HEK293 (cell line): ENCODE results near the gene SCAMP3.
"Not testable (repeated sequence)": the region's sequence is repeated elsewhere in the genome, so short reads cannot be mapped to it uniquely, and the experiment has no call there.

Experiments used
- CTCF ChIA-PET: fragments of 350-600 bp; formaldehyde crosslinking; extraction: SDS; loops from one replicate; lab custom pipeline; 2021; ENCODE audit warnings: antibody characterized with exemption; lab: Yijun Ruan, JAX
- POLR2A ChIA-PET: fragments of 300-600 bp; formaldehyde crosslinking; extraction: SDS; loops from one replicate; lab custom pipeline; 2020; ENCODE audit warnings: antibody characterized with exemption, inconsistent platforms; lab: Yijun Ruan, JAX
- H3K27ac ChIP-seq: fragments of 200-500 bp; sonication (Bioruptor generic); 2 replicates; pipeline ENCODE4 v1.5.1; 2014; ENCODE audit warnings: low read depth, low read length, control low read depth, inconsistent platforms; ENCODE audit errors: extremely low read depth
- H3K36me3 ChIP-seq, 2 experiments: fragments of 200-500 bp in 1 of 2; sonication (Bioruptor generic) in 1 of 2; 1 replicate in 1 of 2; 2 replicates in 1 of 2; pipeline ENCODE4 v1.5.1; 2014 to 2017; ENCODE audit warnings: inconsistent platforms in 2 of 2, low read length in 2 of 2; ENCODE audit not compliant: control insufficient read depth in 2 of 2, insufficient read depth in 1 of 2
- H3K4me1 ChIP-seq: fragments of 200-500 bp; sonication (Bioruptor generic); 2 replicates; pipeline ENCODE4 v1.5.1; 2014; ENCODE audit warnings: mild to moderate bottlenecking, low read length, inconsistent platforms; ENCODE audit not compliant: control insufficient read depth, insufficient read depth
- H3K4me3 ChIP-seq: 2 replicates; pipeline ENCODE4 v1.5.1; 2011; ENCODE audit warnings: low read depth, mild to moderate bottlenecking, control low read depth, low read length, moderate library complexity
- H3K9me3 ChIP-seq: fragments of 200-500 bp; sonication (Bioruptor generic); 2 replicates; pipeline ENCODE4 v1.5.1; 2014; ENCODE audit warnings: low read depth, low read length, inconsistent platforms; ENCODE audit not compliant: control insufficient read depth, insufficient read depth
- ELK4 ChIP-seq: IDR thresholded peaks from 2 replicates; pipeline ENCODE4 v1.6.1; 2011; ENCODE audit warnings: mild to moderate bottlenecking, low read depth, low read length, borderline replicate concordance
- KLF7 ChIP-seq: fragments of 450-650 bp; formaldehyde crosslinking; IDR thresholded peaks from 2 replicates; pipeline ENCODE4 v1.5.1; 2016; ENCODE audit warnings: missing biosample characterization, missing genetic modification characterization, borderline replicate concordance
- KLF9 ChIP-seq: fragments of 450-650 bp; formaldehyde crosslinking; IDR thresholded peaks from 2 replicates; pipeline ENCODE4 v1.5.1; 2016; ENCODE audit warnings: missing biosample characterization, missing genetic modification characterization, low read depth
- SP7 ChIP-seq: fragments of 450-650 bp; formaldehyde crosslinking; IDR thresholded peaks from 2 replicates; pipeline ENCODE4 v1.5.1; 2016; ENCODE audit warnings: missing biosample characterization, missing genetic modification characterization
- ZBTB48 ChIP-seq: fragments of 450-650 bp; formaldehyde crosslinking; IDR thresholded peaks from 2 replicates; pipeline ENCODE4 v1.5.1; 2016; ENCODE audit warnings: missing biosample characterization, missing genetic modification characterization
- ZNF121 ChIP-seq: fragments of 450-650 bp; formaldehyde crosslinking; IDR thresholded peaks from 2 replicates; pipeline ENCODE4 v1.5.1; 2016; ENCODE audit warnings: missing biosample characterization, missing genetic modification characterization
- ZNF248 ChIP-seq: fragments of 450-650 bp; formaldehyde crosslinking; IDR thresholded peaks from 2 replicates; pipeline ENCODE4 v1.5.1; 2017; ENCODE audit warnings: missing biosample characterization, missing genetic modification characterization
- ZNF335 ChIP-seq: fragments of 450-650 bp; formaldehyde crosslinking; conservative IDR thresholded peaks from 2 replicates; pipeline ENCODE4 v1.5.1; 2016; ENCODE audit warnings: missing biosample characterization, missing genetic modification characterization
- ZNF585B ChIP-seq: fragments of 450-650 bp; formaldehyde crosslinking; IDR thresholded peaks from 2 replicates; pipeline ENCODE4 v1.5.1; 2016; ENCODE audit warnings: missing biosample characterization, missing genetic modification characterization
- ZNF624 ChIP-seq: fragments of 450-650 bp; formaldehyde crosslinking; IDR thresholded peaks from 2 replicates; pipeline ENCODE4 v1.5.1; 2017; ENCODE audit warnings: missing biosample characterization, missing genetic modification characterization
- ZNF639 ChIP-seq: fragments of 450-650 bp; formaldehyde crosslinking; IDR thresholded peaks from 2 replicates; pipeline ENCODE4 v1.5.1; 2016; ENCODE audit warnings: missing biosample characterization, missing genetic modification characterization
- ZNF777 ChIP-seq: fragments of 450-650 bp; formaldehyde crosslinking; IDR thresholded peaks from 2 replicates; pipeline ENCODE4 v1.5.1; 2017; ENCODE audit warnings: missing biosample characterization, missing genetic modification characterization, borderline replicate concordance
- ZNF792 ChIP-seq: fragments of 450-650 bp; formaldehyde crosslinking; IDR thresholded peaks from 2 replicates; pipeline ENCODE4 v1.5.1; 2016; ENCODE audit warnings: missing biosample characterization, missing genetic modification characterization
- ZSCAN16 ChIP-seq: fragments of 450-650 bp; formaldehyde crosslinking; IDR thresholded peaks from 2 replicates; pipeline ENCODE4 v1.5.1; 2016; ENCODE audit warnings: missing biosample characterization, missing genetic modification characterization

The SCAMP3 gene

GRCh38 chr1:155247667-155248553 lies 14.2 kb downstream of the SCAMP3 start:
- Histone ChIP-seq H3K4me3 (no peak overlapping the region), H3K36me3 (peaks cover 13 to 48% of the 10 kb centered on the region in 2 experiments; a peak in 2 of 3 replicates), H3K9me3 (no peaks in the 10 kb centered on the region), H3K27ac (no peak overlapping the region), H3K4me1 (peaks cover 5% of the 10 kb centered on the region; the same call in 1 of the 2 replicates)
- ChIA-PET CTCF (interaction anchor here (0.5 to 4.9 kb wide), 9 partner anchors 13 to 91 kb away, joined by 3 to 91 read pairs (median 3); partner anchors contain the start of genes RUSC1 and SCAMP3), POLR2A (interaction anchor here (0.9 to 4.3 kb wide), 3 partner anchors 14 to 76 kb away, joined by 3 to 26 read pairs (median 3); partner anchors contain the start of gene SCAMP3)
- no peak for TF ChIP-seq KLF7 (tag by site-specific recombination)
- no peak for TF ChIP-seq ZNF639 (tag by site-specific recombination)
- TF ChIP-seq ZNF624 (tag by site-specific recombination): no peak
- TF ChIP-seq ZNF792 (tag by site-specific recombination): no peak
- TF ChIP-seq SP7 (tag by site-specific recombination): no peak
- TF ChIP-seq ZNF585B: no peak
- no peak for TF ChIP-seq ZNF248 (tag by site-specific recombination)
- 0 out of 2 replicates have a peak, but pooled peaks have one; percentile 31 for TF ChIP-seq KLF9 (tag by site-specific recombination)
- no peak for TF ChIP-seq ZNF777 (tag by site-specific recombination)

GRCh38 chr1:155246796-155247195 lies 15.4 kb downstream of the SCAMP3 start:
- H3K4me1 ChIP-seq, H3K9me3 ChIP-seq, H3K27ac ChIP-seq, H3K4me3 ChIP-seq: not testable (repeated sequence)
- peak; percentile 97 for TF ChIP-seq ZNF121 (tag by site-specific recombination)
- TF ChIP-seq, all 188 proteins: peak for 1; not testable (repeated sequence) for 187
- CTCF ChIA-PET, POLR2A ChIA-PET: not testable (repeated sequence)
- peaks cover 13 to 45% of the 10 kb centered on the region in 2 experiments; a peak in 2 of 3 replicates for H3K36me3 ChIP-seq

GRCh38 chr1:155245163-155245524 lies 17.0 kb downstream of the SCAMP3 start:
- peak overlapping the region; percentile 56 for H3K27ac ChIP-seq
- H3K4me1 ChIP-seq: peaks cover 5% of the 10 kb centered on the region; the same call in 1 of the 2 replicates
- 0 out of 2 replicates have a peak, but pooled peaks have one; percentile 5 for TF ChIP-seq ZBTB48 (tag by site-specific recombination)
- no peak for TF ChIP-seq ZSCAN16 (tag by site-specific recombination)
- no peak for TF ChIP-seq ELK4
- TF ChIP-seq ZNF335 (tag by site-specific recombination): peak; percentile 76
- POLR2A ChIA-PET: interaction anchor here (0.7 to 2.6 kb wide), 7 partner anchors 9 to 79 kb away, joined by 3 to 11 read pairs (median 3); partner anchors contain the start of genes ENTREP3, KRTCAP2 and SCAMP3
- H3K36me3 ChIP-seq: peaks cover 13 to 32% of the 10 kb centered on the region in 2 experiments; a peak in 2 of 3 replicates
- CTCF ChIA-PET: interaction anchor here (0.5 to 1.4 kb wide), 5 partner anchors 11 to 77 kb away, joined by 3 to 5 read pairs (median 4); partner anchors contain the start of gene ENTREP3
- H3K4me3 ChIP-seq: peak overlapping the region; percentile 33
- H3K9me3 ChIP-seq: no peaks in the 10 kb centered on the region
